HCT116 (cell line): Measurements from ENCODE around the gene GJC1. TPM values are rescaled to one million over a fixed set of nuclear protein-coding genes. Genes with fewer than 3 reads are reported as not detected.

Experiments
- ATAC-seq: fragments of 200-7000 bp; cut with Tn5 transposase; 2 replicates; pipeline ENCODE4 v1.9.1; 2020; ENCODE audit warnings: mild to moderate bottlenecking, moderate library complexity
- BruUV-seq: library from RNA; stranded (reverse); fragments of 400-500 nt; replicated peaks from 2 replicates; lab custom pipeline; 2021; lab: Mats Ljungman, UMichigan
- CTCF ChIA-PET: fragments of 300-600 bp; sonication (Branson Sonifier 250); formaldehyde crosslinking; loops from one replicate; lab custom pipeline; 2021; ENCODE audit warnings: antibody characterized with exemption; lab: Charles Lee
- POLR2A ChIA-PET: fragments of 300-600, 350-600 bp; sonication (Branson Sonifier 250); formaldehyde crosslinking; loops from one replicate; lab custom pipeline; 2021; ENCODE audit warnings: antibody characterized with exemption; lab: Charles Lee
- RAD21 ChIA-PET, 2 experiments: fragments of 300-600 bp; sonication (Branson Sonifier 250); formaldehyde crosslinking; loops; one replicate each; lab custom pipeline; 2023; ENCODE audit warnings: low total read pairs in 2 of 2; ENCODE audit not compliant: uncharacterized antibody in 2 of 2, unreplicated experiment in 2 of 2, low non-redundant PET in 1 of 2; lab: Charles Lee
- DNase-seq: peaks from one replicate; pipeline ENCODE4 v3.0.0-alpha.2; 2010; ENCODE audit warnings: low read depth, low spot score
- H2AFZ ChIP-seq: fragments of 200-600 bp; shearing (Covaris generic), sonication (generic); 2 replicates; pipeline ENCODE4 v1.6.1; 2017; ENCODE audit warnings: low read depth, mixed run types, mixed read lengths, antibody characterized with exemption, low read length; ENCODE audit not compliant: poor library complexity, severe bottlenecking
- H3K27ac ChIP-seq: 2 replicates; pipeline ENCODE4 v1.5.1; 2012; ENCODE audit warnings: low read depth, low read length
- H3K27me3 ChIP-seq: fragments of 200-600 bp; sonication (generic); 2 replicates; pipeline ENCODE4 v1.6.1; 2016; ENCODE audit warnings: mixed run types, low read length, mixed read lengths; ENCODE audit not compliant: insufficient read depth
- H3K36me3 ChIP-seq, 2 experiments: fragments of 200-500 bp in 1 of 2; fragments of 200-600 bp in 1 of 2; sonication (Bioruptor generic) in 1 of 2; sonication (generic) in 1 of 2; 2 replicates each; pipeline versions ENCODE4 v1.5.1 to v1.6.1; 2014 to 2016; ENCODE audit warnings: low read length in 2 of 2, inconsistent platforms in 1 of 2, mixed read lengths in 1 of 2, mixed run types in 1 of 2; ENCODE audit not compliant: insufficient read depth in 2 of 2, control insufficient read depth in 1 of 2
- H3K4me1 ChIP-seq, 2 experiments: fragments of 200-600 bp in 1 of 2; sonication (generic) in 1 of 2; 2 replicates each; pipeline versions ENCODE4 v1.5.1 to v1.6.1; 2012 to 2017; ENCODE audit warnings: low read length in 2 of 2, inconsistent platforms in 1 of 2, mild to moderate bottlenecking in 1 of 2, mixed read lengths in 1 of 2, mixed run types in 1 of 2, moderate library complexity in 1 of 2; ENCODE audit not compliant: insufficient read depth in 2 of 2, control insufficient read depth in 1 of 2
- H3K4me2 ChIP-seq: fragments of 200-600 bp; sonication (generic); 2 replicates; pipeline ENCODE4 v1.6.1; 2017; ENCODE audit warnings: mixed run types, low read length, mixed read lengths
- H3K4me3 ChIP-seq, 2 experiments: fragments of 200-600 bp in 1 of 2; sonication (generic) in 1 of 2; replicated peaks in 1 of 2; 2 replicates each; pipeline ENCODE4 v1.5.1; 2011 to 2016; ENCODE audit warnings: low read length in 2 of 2, control low read depth in 1 of 2, low read depth in 1 of 2, mild to moderate bottlenecking in 1 of 2, mixed read lengths in 1 of 2, mixed run types in 1 of 2
- H3K79me2 ChIP-seq: fragments of 200-600 bp; sonication (generic); 2 replicates; pipeline ENCODE4 v1.6.1; 2017; ENCODE audit warnings: mild to moderate bottlenecking, mixed run types, low read length, moderate library complexity, mixed read lengths; ENCODE audit not compliant: insufficient read depth
- H3K9ac ChIP-seq: fragments of 200-600 bp; sonication (generic); 2 replicates; pipeline ENCODE4 v1.6.1; 2016; ENCODE audit warnings: low read length, mixed read lengths
- H3K9me2 ChIP-seq: fragments of 200-600 bp; sonication (generic), shearing (Covaris generic); 2 replicates; pipeline ENCODE4 v1.6.1; 2017; ENCODE audit warnings: mixed run types, mild to moderate bottlenecking, moderate library complexity; ENCODE audit not compliant: insufficient read depth
- H3K9me3 ChIP-seq, 2 experiments: fragments of 200-500 bp in 1 of 2; fragments of 200-600 bp in 1 of 2; sonication (Bioruptor generic) in 1 of 2; sonication (generic) in 1 of 2; 2 replicates each; pipeline ENCODE4 v1.6.1; 2014 to 2017; ENCODE audit warnings: low read length in 2 of 2, mixed read lengths in 2 of 2, inconsistent platforms in 1 of 2, low read depth in 1 of 2, mild to moderate bottlenecking in 1 of 2, mixed run types in 1 of 2, moderate library complexity in 1 of 2; ENCODE audit not compliant: control insufficient read depth in 1 of 2, insufficient read depth in 1 of 2
- H4K20me1 ChIP-seq: fragments of 200-600 bp; sonication (generic), shearing (Covaris generic); 2 replicates; pipeline ENCODE4 v1.6.1; 2017; ENCODE audit warnings: mixed run types, mild to moderate bottlenecking, moderate library complexity; ENCODE audit not compliant: insufficient read depth
- POLR2A ChIP-seq: IDR thresholded peaks from 2 replicates; pipeline ENCODE4 v1.7.0; 2011; ENCODE audit warnings: borderline replicate concordance; ENCODE audit not compliant: insufficient read depth, insufficient read length; ENCODE audit errors: extremely low read depth
- ZFX ChIP-seq: fragments of 450-650 bp; IDR thresholded peaks from 2 replicates; pipeline ENCODE4 v1.6.1; 2017
- intact Hi-C: fragments of 100-400 bp; cut with micrococcal nuclease; formaldehyde crosslinking; loops from 2 replicates; pipeline ENCODE4 v1.10.0; 2022
- total RNA-seq: library from RNA; stranded (reverse); gene quantifications from one replicate; pipeline ENCODE4 v1.2.1, GENCODE V29; 2021; ENCODE audit not compliant: unreplicated experiment
- TF ChIP-seq, protein P1 (sequence below): IDR thresholded peaks from 2 replicates; pipeline ENCODE4 v1.6.1; 2012; ENCODE audit warnings: low read depth
- TF ChIP-seq, protein P2 (sequence below): IDR thresholded peaks from 2 replicates; pipeline ENCODE4 v1.6.1; 2011; ENCODE audit warnings: mild to moderate bottlenecking, low read length, moderate library complexity; ENCODE audit not compliant: insufficient replicate concordance; ENCODE audit errors: extremely low read depth

The GJC1 gene
- total RNA-seq, 1 experiment from 2014 or later, result 62.4 TPM

DNA sequence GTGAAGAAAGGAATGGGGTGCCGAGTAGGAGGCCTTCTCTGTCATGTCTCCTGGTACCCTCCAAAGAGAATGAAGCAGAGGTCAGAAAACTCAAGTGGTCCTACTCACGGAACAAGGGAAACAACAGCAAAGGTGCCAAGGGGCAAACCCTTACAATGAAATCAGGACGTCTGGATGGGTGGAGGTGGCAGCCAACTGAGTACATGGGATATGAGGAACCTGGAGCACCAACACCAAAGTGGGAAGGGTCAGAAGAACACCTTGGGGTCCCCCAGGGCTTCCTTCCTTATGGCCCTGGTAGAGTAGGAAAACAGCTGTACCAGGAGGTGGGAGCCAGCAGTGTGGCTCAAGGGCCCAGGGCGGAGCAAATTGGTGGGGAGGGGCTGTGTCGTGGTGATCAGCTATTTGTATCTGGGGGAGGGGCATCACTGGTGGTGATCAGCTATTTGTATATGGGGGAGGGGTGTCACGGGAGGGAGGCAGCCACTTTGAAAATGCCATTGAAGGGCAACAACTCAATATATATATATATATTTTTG is 18.2 kb upstream of the GJC1 start:
- RAD21 ChIA-PET, result no interaction called here
- ATAC-seq, result no peak

More for the DNA sequence above, 18.2 kb upstream of the GJC1 start:
- peaks cover 0 to 3% of the 10 kb centered on the region in 2 experiments; a peak in 1 of 4 replicates for H3K4me1 ChIP-seq
- H3K9me2 ChIP-seq, result no peaks in the 10 kb centered on the region
- no peaks in the 10 kb centered on the region for H3K27me3 ChIP-seq
- BruUV-seq, result no TSS peak
- no peak overlapping the region for H3K27ac ChIP-seq
- H3K79me2 ChIP-seq, result no peaks in the 10 kb centered on the region
- peaks cover 17% of the 10 kb centered on the region in 2 experiments for H3K36me3 ChIP-seq
- intact Hi-C loops, result no loop called here
- no peak overlapping the region for H3K9ac ChIP-seq
- TF ChIP-seq, protein P1, sequence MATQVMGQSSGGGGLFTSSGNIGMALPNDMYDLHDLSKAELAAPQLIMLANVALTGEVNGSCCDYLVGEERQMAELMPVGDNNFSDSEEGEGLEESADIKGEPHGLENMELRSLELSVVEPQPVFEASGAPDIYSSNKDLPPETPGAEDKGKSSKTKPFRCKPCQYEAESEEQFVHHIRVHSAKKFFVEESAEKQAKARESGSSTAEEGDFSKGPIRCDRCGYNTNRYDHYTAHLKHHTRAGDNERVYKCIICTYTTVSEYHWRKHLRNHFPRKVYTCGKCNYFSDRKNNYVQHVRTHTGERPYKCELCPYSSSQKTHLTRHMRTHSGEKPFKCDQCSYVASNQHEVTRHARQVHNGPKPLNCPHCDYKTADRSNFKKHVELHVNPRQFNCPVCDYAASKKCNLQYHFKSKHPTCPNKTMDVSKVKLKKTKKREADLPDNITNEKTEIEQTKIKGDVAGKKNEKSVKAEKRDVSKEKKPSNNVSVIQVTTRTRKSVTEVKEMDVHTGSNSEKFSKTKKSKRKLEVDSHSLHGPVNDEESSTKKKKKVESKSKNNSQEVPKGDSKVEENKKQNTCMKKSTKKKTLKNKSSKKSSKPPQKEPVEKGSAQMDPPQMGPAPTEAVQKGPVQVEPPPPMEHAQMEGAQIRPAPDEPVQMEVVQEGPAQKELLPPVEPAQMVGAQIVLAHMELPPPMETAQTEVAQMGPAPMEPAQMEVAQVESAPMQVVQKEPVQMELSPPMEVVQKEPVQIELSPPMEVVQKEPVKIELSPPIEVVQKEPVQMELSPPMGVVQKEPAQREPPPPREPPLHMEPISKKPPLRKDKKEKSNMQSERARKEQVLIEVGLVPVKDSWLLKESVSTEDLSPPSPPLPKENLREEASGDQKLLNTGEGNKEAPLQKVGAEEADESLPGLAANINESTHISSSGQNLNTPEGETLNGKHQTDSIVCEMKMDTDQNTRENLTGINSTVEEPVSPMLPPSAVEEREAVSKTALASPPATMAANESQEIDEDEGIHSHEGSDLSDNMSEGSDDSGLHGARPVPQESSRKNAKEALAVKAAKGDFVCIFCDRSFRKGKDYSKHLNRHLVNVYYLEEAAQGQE, result no peak
- TF ChIP-seq ZFX (no peak), POLR2A (no peak)
- TF ChIP-seq, protein P2, sequence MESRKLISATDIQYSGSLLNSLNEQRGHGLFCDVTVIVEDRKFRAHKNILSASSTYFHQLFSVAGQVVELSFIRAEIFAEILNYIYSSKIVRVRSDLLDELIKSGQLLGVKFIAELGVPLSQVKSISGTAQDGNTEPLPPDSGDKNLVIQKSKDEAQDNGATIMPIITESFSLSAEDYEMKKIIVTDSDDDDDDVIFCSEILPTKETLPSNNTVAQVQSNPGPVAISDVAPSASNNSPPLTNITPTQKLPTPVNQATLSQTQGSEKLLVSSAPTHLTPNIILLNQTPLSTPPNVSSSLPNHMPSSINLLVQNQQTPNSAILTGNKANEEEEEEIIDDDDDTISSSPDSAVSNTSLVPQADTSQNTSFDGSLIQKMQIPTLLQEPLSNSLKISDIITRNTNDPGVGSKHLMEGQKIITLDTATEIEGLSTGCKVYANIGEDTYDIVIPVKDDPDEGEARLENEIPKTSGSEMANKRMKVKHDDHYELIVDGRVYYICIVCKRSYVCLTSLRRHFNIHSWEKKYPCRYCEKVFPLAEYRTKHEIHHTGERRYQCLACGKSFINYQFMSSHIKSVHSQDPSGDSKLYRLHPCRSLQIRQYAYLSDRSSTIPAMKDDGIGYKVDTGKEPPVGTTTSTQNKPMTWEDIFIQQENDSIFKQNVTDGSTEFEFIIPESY, result no peak
- TF ChIP-seq, all 23 proteins: peak for 0
- DNase-seq, result no peak
- CTCF ChIA-PET, result interaction anchor here (1.0 to 1.1 kb wide), 2 partner anchors 30 to 69 kb away, joined by 3 read pairs; no protein-coding TSS in a partner anchor
- H3K4me2 ChIP-seq, result no peak overlapping the region
- H3K4me3 ChIP-seq, result no peak overlapping the region
- no peaks in the 10 kb centered on the region for H4K20me1 ChIP-seq
- POLR2A ChIA-PET, result interaction anchor here (0.6 kb wide), 1 partner anchor 27 kb away, joined by 4 read pairs; no protein-coding TSS in a partner anchor
- no peaks in the 10 kb centered on the region for H3K9me3 ChIP-seq
- no peak overlapping the region for H2AFZ ChIP-seq
